ENCODE data around the gene GPD1L.
"Not testable (repeated sequence)": the region's sequence is repeated elsewhere in the genome, so short reads cannot be mapped to it uniquely, and the experiment has no call there.

Gene GPD1L

DNA sequence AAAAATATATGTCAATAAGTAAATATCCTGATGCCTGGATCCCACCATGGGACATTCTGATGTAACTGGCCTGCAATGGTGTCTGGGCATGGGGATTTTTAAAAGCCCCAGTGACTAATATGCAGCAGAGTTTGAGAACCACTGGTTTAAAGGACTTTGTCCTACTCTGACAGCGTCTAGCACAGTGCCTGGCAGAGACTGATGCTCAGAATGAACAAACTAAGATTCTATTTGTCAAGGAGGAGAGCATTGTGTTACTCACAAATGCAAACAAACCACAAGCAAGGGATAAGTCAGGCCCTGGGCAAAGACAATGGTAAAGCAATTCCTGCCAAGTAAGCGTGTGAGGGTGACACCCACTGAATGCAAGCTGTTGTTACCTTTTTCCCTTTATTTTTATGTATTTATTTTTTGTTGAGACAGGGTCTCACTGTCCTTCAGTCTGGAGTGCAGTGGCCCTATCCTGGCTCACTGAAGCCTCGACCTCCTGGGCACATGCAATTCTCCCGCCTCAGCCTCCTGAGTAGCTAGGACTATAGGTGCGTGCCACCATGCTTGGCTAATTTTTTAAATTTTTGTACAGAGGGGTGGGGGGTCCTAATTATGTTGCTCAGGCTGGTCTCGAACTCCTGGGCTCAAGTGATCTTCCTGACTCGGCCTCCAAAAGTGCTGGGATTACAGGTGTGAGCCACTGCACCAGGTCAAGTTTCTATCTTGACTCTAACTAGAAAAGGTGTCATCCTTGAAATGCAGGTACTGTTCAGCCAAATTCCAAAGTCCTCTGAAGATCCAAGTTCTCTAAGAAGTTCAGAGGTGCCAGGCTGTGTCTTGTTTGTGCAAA is 909 bp upstream of the GPD1L start:
- no peak for DNase-seq (ENCODE audit: low spot score)

GRCh38 chr3:32106929-32107362 is 526 bp downstream of the GPD1L start:
- no peak for DNase-seq (ENCODE audit: low spot score)

DNA sequence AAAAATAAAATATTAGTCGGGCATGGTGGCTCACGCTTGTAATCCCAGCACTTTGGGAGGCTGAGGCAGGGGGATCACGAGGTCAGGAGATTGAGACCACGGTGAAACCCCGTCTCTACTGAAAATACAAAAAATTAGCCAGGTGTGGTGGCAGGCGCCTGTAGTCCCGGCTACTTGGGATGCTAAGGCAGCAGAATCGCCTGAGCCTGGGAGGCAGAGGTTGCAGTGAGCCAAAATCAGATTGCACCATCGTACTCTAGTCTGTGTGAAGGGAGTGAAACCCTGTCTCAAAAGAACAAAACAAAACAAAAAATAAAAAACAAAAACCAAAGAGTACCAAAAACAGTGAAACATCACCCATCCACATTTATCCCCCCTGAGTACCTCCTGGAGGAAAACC is 1.8 kb downstream of the GPD1L start:
- not testable (repeated sequence) for DNase-seq (ENCODE audit: low spot score)

- DNase-seq (ENCODE audit: low spot score): peak; percentile 14
Observed at GRCh38 chr3:32109256-32109655, 2.8 kb downstream of the GPD1L start.

- no peak for DNase-seq (ENCODE audit: low spot score)
Observed at GRCh38 chr3:32110233-32110760, 3.9 kb downstream of the GPD1L start.

GRCh38 chr3:32111560-32111959 is 5.1 kb downstream of the GPD1L start:
- no peak for DNase-seq (ENCODE audit: low spot score)

DNA sequence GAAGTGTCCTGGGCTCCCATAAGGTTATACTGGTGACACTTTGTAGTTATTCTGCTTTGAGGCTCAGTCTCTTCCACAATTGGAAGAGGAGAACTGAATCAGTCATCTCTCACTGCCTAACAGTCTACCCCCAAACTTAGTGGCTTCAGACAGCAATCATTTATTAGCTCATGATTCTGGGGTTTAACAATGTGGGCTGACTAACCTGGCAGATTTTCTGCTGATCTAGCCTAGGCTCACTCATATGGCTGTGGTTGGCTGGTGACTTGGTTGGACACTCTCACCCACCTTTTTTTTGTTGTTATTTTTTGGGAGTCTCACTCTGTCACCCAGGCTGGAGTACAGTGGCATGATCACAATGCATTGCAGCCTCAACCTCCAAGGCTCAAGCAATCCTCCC is 7.1 kb downstream of the GPD1L start:
- DNase-seq (ENCODE audit: low spot score): no peak

GRCh38 chr3:32113981-32114545 is 7.6 kb downstream of the GPD1L start:
- DNase-seq (ENCODE audit: low spot score): no peak

DNA sequence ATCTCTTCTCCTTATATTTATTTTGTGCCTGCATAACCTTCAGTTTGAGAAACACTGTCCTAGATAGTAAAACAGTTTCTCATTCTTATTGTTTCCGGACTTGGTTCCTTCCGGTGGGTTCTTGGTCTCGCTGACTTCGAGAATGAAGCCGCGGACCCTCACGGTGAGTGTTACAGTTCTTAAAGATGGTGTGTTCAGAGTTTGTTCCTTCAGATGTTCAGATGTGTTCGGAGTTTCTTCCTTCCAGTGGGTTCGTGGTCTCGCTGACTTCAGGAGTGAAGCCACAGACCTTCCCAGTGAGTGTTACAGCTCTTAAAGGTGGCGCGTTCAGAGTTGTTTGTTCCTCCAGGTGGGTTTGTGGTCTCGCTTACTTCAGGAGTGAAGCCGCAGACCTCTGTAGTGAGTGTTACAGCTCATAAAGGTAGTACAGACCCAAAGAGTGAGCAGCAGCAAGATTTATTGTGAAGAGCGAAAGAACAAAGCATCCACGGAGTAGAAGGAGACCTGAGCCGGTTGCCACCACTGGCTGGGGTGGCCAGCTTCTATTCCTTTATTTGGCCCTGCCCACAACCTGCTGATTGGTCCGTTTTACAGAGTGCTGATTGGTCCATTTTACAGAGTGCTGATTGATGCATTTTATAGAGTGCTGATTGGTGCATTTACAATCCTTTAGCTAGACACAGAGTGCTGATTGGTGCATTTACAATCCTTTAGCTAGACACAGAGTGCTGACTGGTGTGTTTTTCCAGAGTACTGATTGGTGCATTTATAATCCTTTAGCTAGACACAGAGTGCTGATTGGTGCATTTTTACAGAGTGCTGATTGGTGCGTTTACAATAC is 8.3 kb downstream of the GPD1L start:
- DNase-seq (ENCODE audit: low spot score): not testable (repeated sequence)

DNA sequence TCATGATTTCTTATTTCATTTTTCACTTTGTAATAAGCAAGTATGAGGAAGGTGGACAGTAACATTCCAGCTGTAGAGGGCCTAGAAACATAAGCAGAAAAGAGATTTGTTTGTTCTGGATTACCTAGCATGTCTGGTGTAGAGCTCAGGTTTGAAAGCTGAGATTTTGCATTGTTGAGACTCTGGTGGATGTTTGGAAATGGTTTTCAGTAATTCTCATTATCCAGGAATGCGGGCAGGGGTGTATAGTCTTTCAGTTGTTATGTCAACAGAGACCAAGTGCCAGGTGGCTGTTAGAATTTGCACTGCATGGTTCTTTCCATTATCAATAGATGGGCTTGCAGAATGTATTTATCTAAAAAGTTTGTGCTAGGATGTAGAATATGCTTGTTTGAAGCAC is 10.9 kb downstream of the GPD1L start:
- no peak for DNase-seq (ENCODE audit: low spot score)

- DNase-seq (ENCODE audit: low spot score): no peak
Observed at GRCh38 chr3:32118215-32118614, 11.8 kb downstream of the GPD1L start.

- no peak for DNase-seq (ENCODE audit: low spot score)
Observed at GRCh38 chr3:32120471-32120870, 14.1 kb downstream of the GPD1L start.

GRCh38 chr3:32121137-32121536 is 14.7 kb downstream of the GPD1L start:
- no peak for DNase-seq (ENCODE audit: low spot score)

DNA sequence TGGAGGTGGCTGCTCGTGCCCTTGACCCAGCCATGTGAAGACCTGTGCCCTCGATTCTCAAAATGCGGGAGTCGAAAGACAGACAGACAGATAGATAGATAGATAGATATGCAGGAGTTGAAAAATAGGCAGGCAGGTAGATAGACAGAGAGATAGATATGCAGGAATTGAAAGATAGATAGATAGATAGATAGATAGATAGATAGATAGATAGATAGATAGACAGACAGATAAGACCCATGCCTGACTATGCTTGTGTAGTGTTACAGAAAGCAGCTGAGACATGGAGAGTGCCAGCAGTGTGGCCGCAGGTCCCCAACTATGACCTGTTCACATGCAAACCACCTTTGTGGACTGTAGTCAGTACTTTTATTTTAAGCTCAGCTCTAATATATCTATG is 17.2 kb downstream of the GPD1L start:
- DNase-seq (ENCODE audit: low spot score): no peak

GRCh38 chr3:32125012-32125411 is 18.6 kb downstream of the GPD1L start:
- no peak for DNase-seq (ENCODE audit: low spot score)

DNA sequence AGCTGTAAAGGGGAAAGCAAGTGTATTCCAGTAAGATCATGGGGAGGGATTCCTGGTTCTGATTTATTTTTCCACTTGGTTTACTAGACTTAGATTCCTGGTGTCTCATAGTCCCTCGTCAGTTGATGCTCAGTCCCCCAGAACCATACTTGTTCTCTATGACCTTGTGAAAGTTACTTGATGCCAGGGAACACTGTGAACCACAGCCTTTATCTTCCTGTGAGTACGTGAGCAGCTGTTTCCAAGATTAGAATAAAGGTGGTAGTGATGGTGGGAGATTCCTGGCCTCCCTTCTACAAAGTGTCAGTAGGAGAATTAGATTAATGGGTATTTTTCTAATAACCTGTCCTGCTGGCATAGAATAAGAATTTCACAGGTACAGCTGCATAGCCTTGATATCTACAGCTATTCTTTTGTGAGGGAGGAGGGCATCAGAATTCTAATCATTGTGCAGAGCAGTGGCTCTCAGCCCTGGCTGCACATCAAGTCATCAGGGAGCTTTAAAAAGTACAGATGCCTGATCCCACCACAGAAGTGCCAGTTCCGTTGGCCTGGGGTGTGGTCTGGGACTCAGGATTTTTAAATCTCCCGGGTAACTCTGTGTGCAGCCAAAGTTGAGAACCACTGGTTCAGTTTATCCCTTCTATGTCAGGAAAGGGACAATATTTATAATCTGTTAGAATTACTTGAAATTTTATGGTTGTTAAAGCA is 20.0 kb downstream of the GPD1L start:
- DNase-seq (ENCODE audit: low spot score): no peak

DNA sequence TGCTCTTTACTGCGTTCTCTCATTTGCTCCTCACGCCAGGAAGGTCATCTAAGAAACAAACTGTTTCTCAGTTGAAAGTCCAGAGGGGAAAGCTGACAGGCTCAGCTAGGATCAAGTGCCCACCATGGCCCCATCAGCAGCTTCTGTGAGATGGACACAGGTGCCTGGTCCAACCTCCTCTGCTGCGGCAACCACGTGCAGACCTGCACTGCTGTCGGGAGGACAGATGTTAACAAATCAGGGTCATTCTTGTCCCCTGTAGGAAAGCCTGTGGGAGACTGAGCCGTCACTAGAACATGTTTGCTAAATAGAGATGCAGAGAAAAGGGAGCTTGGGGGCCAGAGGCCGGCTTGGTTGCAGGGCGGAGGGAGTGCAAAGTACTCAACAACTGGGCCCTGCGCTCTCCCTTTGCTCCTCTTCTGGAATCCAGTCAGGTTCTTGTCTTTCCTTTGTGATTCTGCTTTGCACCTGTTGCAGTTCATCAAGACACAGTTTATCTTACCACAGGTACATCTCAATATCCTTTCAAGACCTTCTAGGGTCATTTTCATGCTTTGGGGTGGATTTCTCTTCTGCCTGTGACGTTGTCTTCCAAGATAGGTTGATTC is 20.9 kb downstream of the GPD1L start:
- DNase-seq (ENCODE audit: low spot score): no peak

DNA sequence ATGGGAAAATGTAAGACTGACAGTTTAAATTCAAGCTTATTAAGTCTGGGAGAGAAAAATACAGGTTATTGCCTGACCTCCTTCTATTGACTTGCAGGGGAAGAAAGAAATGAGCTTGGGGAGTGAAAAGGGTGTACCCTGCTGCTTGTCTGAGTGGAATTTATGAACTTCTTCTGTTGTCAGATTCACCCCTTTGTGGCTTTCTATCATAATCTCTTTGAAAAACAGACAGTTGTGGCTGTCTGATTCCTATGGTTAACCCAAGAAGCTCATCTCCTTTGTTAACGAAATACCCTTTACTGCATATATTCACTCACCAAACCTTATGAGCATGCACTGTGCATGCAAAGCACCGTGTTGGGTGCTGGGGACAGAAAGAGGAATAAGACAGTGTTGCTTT is 22.5 kb downstream of the GPD1L start:
- no peak for DNase-seq (ENCODE audit: low spot score)

DNA sequence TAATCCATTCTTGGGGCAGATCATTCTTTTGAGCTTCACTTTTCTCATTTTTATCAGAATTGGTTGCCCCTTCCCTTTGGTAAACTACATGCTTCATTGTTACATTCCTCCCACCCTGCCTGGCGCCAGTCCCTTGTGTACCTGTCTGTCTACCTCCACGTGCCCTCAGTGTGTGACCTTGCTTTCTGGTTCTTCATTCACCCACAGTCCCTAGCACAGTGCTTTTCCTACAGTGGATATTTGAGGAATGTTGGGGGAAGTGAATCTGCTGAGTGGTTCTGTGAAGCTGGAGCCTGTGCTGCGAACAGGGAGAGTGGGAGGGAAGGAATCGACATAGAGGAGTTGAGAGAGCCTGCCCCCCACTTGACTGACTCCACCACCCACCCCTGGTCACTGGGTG is 23.4 kb downstream of the GPD1L start:
- no peak for DNase-seq (ENCODE audit: low spot score)

GRCh38 chr3:32132121-32132520 is 25.7 kb downstream of the GPD1L start:
- DNase-seq (ENCODE audit: low spot score): no peak

DNA sequence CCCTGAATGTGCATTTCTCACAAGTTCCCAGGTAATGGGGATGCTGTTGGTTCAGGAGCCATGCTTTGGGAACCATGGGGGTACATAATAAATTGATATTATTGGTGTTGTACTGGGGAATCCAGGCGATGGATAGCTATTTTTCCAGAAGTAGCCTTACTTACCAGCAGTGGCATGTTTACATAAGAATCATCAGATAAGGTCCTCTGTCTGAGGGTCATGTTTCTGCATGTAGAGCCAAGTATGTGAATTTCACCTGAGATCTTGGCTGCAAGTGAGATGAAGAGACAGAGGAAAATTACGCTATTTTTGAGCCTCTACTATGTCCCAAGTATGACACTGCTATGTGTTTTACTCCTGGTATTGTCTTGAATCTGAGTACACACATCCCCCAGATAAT is 26.3 kb downstream of the GPD1L start:
- no peak for DNase-seq (ENCODE audit: low spot score)

- DNase-seq (ENCODE audit: low spot score): no peak
Observed at GRCh38 chr3:32136703-32137102, 30.3 kb downstream of the GPD1L start.
